Articular chondrocyte of knee joint (primary cell): ENCODE results near the gene PIBF1. TPM values are rescaled to one million over a fixed set of nuclear protein-coding genes. Genes with fewer than 3 reads are reported as not detected.

Source experiments
- small RNA-seq: library from RNA; depleted of rRNA; stranded (forward); fragments of <200 nt; gene quantifications from one replicate; pipeline ENCODE3, GENCODE V24; 2012
- total RNA-seq: library from RNA; depleted of rRNA; stranded (reverse); fragments of >200 nt; gene quantifications from 2 replicates; pipeline ENCODE4 v1.2.3, GENCODE V29; 2012

PIBF1 gene, protein sequence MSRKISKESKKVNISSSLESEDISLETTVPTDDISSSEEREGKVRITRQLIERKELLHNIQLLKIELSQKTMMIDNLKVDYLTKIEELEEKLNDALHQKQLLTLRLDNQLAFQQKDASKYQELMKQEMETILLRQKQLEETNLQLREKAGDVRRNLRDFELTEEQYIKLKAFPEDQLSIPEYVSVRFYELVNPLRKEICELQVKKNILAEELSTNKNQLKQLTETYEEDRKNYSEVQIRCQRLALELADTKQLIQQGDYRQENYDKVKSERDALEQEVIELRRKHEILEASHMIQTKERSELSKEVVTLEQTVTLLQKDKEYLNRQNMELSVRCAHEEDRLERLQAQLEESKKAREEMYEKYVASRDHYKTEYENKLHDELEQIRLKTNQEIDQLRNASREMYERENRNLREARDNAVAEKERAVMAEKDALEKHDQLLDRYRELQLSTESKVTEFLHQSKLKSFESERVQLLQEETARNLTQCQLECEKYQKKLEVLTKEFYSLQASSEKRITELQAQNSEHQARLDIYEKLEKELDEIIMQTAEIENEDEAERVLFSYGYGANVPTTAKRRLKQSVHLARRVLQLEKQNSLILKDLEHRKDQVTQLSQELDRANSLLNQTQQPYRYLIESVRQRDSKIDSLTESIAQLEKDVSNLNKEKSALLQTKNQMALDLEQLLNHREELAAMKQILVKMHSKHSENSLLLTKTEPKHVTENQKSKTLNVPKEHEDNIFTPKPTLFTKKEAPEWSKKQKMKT
- 24.8 and 28.8 TPM in 2 replicates for total RNA-seq

DNA sequence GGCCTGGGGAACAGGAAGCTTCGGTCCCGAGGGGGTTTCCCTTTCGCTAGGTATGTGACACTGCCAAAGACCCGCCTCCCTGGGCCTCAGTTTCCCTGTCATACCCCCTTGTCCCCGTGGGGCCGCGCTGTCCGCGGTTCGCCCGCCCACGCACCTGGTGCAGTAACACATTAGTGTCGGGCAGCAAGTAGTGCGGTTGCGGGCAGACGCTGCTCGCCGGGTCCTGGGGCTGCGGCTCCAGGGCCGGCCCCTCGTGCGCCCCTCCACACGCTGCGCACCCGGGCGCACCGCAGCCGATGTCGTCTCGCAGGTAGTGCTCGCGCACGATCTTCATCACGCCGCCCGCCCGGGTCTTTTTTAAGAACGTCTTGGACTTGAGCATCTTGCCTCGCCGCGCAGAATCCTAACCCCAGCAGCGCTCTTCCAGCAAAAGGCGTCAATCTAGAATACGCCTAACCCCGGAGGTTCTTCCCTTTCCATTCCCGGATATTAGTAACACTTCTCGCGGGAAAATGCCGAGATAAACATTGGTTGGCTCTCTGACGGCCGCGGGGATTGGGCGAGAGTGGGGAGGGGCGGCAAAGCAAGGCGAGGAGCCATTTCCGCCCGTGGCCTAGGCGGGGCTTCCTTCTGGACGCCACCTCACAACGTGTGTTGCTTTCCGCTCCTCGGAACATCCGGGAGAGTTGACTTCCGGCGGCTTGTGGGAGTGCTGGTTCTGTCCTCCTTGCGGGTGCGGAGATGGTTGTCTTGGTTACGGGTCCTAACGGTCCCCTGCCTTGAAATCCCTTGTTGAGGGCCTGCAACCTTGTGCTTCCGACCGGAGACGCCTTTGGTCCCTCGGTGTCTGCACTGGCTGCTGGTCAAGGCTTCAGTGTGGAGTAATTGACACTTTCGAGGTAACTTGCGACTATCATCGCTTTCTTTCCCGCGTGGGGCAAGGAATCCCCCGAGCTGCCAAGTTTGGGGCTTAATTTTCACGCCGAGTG, at the start of gene PIBF1, which contains the start of gene DIS3:
Gene PIBF1 (plus strand): TSS at position 683 of the 989 bp plus-strand sequence. CDS start 1,337 bp downstream, outside the sequence.
Gene DIS3 (minus strand): TSS at position 450 of the 989 bp plus-strand sequence. CDS start 68 bp downstream, at position 382.

DNA sequence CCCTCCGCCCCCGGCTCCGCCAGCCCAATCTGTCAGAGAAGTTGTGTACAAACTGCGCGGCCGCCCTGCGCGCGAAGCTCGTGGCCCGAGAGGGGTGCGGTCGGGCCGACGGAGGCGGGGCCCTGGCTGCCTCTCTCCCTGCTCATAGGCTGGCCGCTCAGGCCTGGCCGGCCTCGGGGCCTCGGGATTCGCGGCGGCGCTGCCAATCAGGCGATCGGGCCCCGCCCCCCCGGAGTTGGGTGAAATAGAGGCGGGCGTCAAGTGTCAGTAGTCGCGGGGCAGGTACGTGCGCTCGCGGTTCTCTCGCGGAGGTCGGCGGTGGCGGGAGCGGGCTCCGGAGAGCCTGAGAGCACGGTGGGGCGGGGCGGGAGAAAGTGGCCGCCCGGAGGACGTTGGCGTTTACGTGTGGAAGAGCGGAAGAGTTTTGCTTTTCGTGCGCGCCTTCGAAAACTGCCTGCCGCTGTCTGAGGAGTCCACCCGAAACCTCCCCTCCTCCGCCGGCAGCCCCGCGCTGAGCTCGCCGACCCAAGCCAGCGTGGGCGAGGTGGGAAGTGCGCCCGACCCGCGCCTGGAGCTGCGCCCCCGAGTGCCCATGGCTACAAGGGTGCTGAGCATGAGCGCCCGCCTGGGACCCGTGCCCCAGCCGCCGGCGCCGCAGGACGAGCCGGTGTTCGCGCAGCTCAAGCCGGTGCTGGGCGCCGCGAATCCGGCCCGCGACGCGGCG, 277.0 kb downstream of the PIBF1 start, which contains the start of gene KLF5:
Gene KLF5 (plus strand): TSS at position 270 of the 724 bp plus-strand sequence. CDS start 323 bp downstream, at position 593.

Small RNAs within 50 kb of the gene (small RNA-seq; reads per million reads assigned to genes)
- gene RNU6-79P = not detected

Other genes starting within 250 kb of the PIBF1 start
- 12.2 and 14.7 TPM in 2 replicates for gene MZT1, start 54.5 kb upstream of the PIBF1 start, total RNA-seq
- 6.5 and 11.1 TPM in 2 replicates for gene BORA, start 54.2 kb upstream of the PIBF1 start, total RNA-seq
- 40.6 and 46.0 TPM in 2 replicates for gene DIS3, start 233 bp upstream of the PIBF1 start, total RNA-seq